Activated CD4-positive, alpha-beta T cell treated with anti-CD3 and anti-CD28 coated beads, Interleukin-2, amount 10 ng/mL, durations not matched to agents 24 days and 14 days (primary cell): ENCODE measurements around the gene PEX7. TPM values are rescaled to one million over a fixed set of nuclear protein-coding genes. Genes with fewer than 3 reads are reported as not detected.

Source experiments
- DNase-seq: peaks from one replicate; pipeline ENCODE4 v3.0.0; 2022
- H3K27ac Mint-ChIP-seq: one replicate; pipeline ENCODE4 v1.8.0; 2022; ENCODE audit warnings: mild to moderate bottlenecking, mixed read lengths
- H3K27me3 Mint-ChIP-seq: one replicate; pipeline ENCODE4 v1.8.0; 2022; ENCODE audit warnings: mixed read lengths
- H3K36me3 Mint-ChIP-seq: one replicate; pipeline ENCODE4 v1.8.0; 2022; ENCODE audit warnings: low read depth, mild to moderate bottlenecking, mixed read lengths
- H3K4me1 Mint-ChIP-seq: one replicate; pipeline ENCODE4 v1.8.0; 2021; ENCODE audit warnings: mixed read lengths
- H3K4me3 Mint-ChIP-seq: one replicate; pipeline ENCODE4 v1.8.0; 2022; ENCODE audit warnings: mild to moderate bottlenecking, moderate library complexity, mixed read lengths
- H3K9me3 Mint-ChIP-seq: one replicate; pipeline ENCODE4 v1.8.0; 2021; ENCODE audit warnings: mixed read lengths
- intact Hi-C: fragments of 100-400 bp; cut with micrococcal nuclease; formaldehyde crosslinking; loops from one replicate; pipeline ENCODE4 v1.15.1; 2023
- total RNA-seq: library from RNA; stranded (reverse); gene quantifications from 2 replicates; pipeline ENCODE4 v1.2.3, GENCODE V29; 2022

The PEX7 gene
- total RNA-seq, 1 donor from 2014 or later = 4.3 TPM

- no peak overlapping the region for H3K27ac Mint-ChIP-seq
- peak overlapping the region; percentile 83 for H3K4me3 Mint-ChIP-seq
- peak; percentile 61 for DNase-seq
- no peaks in the 10 kb centered on the region for H3K9me3 Mint-ChIP-seq
- H3K4me1 Mint-ChIP-seq = peaks cover 22% of the 10 kb centered on the region
- peaks cover 61% of the 10 kb centered on the region for H3K27me3 Mint-ChIP-seq
- no peaks in the 10 kb centered on the region for H3K36me3 Mint-ChIP-seq
- intact Hi-C loops = loop anchor here (2.0 to 5.0 kb wide), 2 partner anchors 275 to 577 kb away; no protein-coding TSS in a partner anchor
Observed at GRCh38 chr6:136920216-136920615, 97.8 kb downstream of the PEX7 start.

DNA sequence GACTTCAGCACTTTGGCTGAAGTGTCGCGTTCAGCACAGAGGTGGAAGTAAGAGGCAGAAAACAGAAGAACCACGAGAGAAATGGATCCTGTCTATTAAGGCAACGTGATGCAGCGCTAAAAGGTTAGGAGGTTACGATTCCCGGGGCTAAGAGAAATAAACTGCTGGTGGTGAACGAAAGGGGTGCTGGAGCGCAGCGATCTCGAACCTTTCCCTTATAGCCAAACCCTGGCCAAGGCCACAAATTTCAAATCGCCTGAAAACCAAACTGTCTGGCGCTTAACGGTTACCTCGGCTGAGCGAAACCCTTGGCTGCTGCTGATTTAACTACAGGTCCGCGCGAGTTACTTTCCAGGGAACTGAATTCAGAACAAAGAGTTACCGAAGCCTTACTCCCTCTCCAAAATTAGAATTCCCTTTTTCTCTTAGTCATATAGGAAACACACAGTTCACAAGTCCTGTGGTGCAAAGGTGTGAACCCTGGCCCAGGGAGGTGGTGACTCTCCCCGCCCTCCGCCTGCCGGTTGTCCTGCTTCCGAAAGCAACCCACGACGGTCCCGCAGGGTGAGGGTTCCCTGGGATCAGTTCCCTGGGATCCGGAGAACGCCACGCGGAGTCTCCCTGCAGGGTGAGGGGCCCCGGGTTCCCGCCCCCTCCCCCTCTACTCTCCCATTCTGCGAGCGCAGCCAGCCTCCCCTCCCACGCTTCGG lies 98.4 kb downstream of the PEX7 start:
- intact Hi-C loops = loop anchor here (2.0 to 5.0 kb wide), 2 partner anchors 276 to 576 kb away; no protein-coding TSS in a partner anchor

GRCh38 chr6:136921381-136921935 lies 99.1 kb downstream of the PEX7 start:
- no peak overlapping the region for H3K27ac Mint-ChIP-seq
- H3K9me3 Mint-ChIP-seq = no peaks in the 10 kb centered on the region
- intact Hi-C loops = loop anchor here (2.0 to 5.0 kb wide), 2 partner anchors 277 to 576 kb away; no protein-coding TSS in a partner anchor
- H3K27me3 Mint-ChIP-seq = peaks cover 63% of the 10 kb centered on the region
- H3K4me1 Mint-ChIP-seq = peaks cover 22% of the 10 kb centered on the region
- peak overlapping the region; percentile 83 for H3K4me3 Mint-ChIP-seq
- no peaks in the 10 kb centered on the region for H3K36me3 Mint-ChIP-seq
- DNase-seq = peak; percentile 63

More for the DNA sequence above, 98.4 kb downstream of the PEX7 start:
- Mint-ChIP-seq H3K4me1 (peaks cover 22% of the 10 kb centered on the region), H3K4me3 (peak overlapping the region; percentile 83), H3K9me3 (no peaks in the 10 kb centered on the region), H3K27ac (peak overlapping the region; percentile 37), H3K36me3 (no peaks in the 10 kb centered on the region), H3K27me3 (peaks cover 64% of the 10 kb centered on the region)
- DNase-seq = peak; percentile 65

DNA sequence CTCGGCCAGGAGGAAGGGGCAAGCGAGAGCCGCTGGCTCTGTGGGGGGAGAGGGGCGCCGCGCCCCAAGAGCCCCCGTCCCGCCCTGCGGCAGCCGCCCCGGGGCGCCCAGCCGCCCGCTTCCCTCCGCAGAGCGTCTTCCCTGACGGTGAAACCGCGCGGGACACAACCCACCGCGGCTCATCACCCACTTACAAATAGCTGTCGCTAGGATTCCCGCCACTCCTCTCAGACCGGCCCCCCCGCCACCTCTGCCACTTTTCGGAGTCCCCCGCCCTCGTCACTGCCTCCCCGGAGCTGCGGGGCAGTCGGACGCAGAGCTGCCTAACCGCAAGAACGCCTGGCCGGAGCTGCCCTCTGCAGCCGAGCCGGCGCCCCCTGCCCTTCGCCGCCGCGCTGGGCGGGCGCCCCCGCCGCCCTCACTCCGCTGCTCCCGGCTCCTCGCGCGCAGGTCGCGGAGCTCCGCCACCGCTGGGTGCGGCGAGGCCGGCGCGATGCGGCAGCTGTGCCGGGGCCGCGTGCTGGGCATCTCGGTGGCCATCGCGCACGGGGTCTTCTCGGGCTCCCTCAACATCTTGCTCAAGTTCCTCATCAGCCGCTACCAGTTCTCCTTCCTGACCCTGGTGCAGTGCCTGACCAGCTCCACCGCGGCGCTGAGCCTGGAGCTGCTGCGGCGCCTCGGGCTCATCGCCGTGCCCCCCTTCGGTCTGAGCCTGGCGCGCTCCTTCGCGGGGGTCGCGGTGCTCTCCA lies 99.7 kb downstream of the PEX7 start, which contains the start of gene SLC35D3:
Gene SLC35D3, plus strand, starts transcription at position 366 of the 749 bp plus-strand sequence. Its CDS starts 128 bp downstream, at position 494.
- H3K27ac Mint-ChIP-seq = no peak within 1 kb of the TSS
- H3K36me3 Mint-ChIP-seq = no peaks in the 10 kb centered on the region
- peaks cover 61% of the 10 kb centered on the region for H3K27me3 Mint-ChIP-seq
- intact Hi-C loops = loop anchor here (2.0 to 5.0 kb wide), 2 partner anchors 277 to 575 kb away; no protein-coding TSS in a partner anchor
- DNase-seq = peak; percentile 72
- no peaks in the 10 kb centered on the region for H3K9me3 Mint-ChIP-seq
- H3K4me1 Mint-ChIP-seq = peaks cover 22% of the 10 kb centered on the region
- H3K4me3 Mint-ChIP-seq = peak within 1 kb of the TSS; percentile 83

DNA sequence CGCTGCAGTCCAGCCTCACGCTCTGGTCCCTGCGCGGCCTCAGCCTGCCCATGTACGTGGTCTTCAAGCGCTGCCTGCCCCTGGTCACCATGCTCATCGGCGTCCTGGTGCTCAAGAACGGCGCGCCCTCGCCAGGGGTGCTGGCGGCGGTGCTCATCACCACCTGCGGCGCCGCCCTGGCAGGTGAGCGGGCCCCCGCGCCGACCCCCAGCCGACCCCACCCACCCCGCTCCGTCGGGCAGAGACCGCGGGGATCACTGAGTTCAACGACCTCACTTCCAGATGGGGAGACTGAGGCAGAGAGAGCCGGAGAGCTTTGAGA lies 100.3 kb downstream of the PEX7 start:
- no peak for DNase-seq
- H3K4me3 Mint-ChIP-seq = peak overlapping the region; percentile 82

GRCh38 chr6:136923116-136923953 lies 100.9 kb downstream of the PEX7 start:
- H3K36me3 Mint-ChIP-seq = no peaks in the 10 kb centered on the region
- H3K4me1 Mint-ChIP-seq = peaks cover 22% of the 10 kb centered on the region
- peak overlapping the region; percentile 62 for H3K4me3 Mint-ChIP-seq
- H3K27me3 Mint-ChIP-seq = peaks cover 58% of the 10 kb centered on the region
- intact Hi-C loops = loop anchor here (5.0 kb wide), 1 partner anchor 574 kb away; no protein-coding TSS in a partner anchor
- H3K27ac Mint-ChIP-seq = peak overlapping the region; percentile 48
- H3K9me3 Mint-ChIP-seq = no peaks in the 10 kb centered on the region
- peak; percentile 57 for DNase-seq

More for the DNA sequence above, 100.3 kb downstream of the PEX7 start:
- intact Hi-C loops = loop anchor here (5.0 kb wide), 1 partner anchor 575 kb away; no protein-coding TSS in a partner anchor
- Mint-ChIP-seq H3K27me3 (peaks cover 63% of the 10 kb centered on the region), H3K4me1 (peaks cover 22% of the 10 kb centered on the region), H3K9me3 (no peaks in the 10 kb centered on the region), H3K27ac (no peak overlapping the region), H3K36me3 (no peaks in the 10 kb centered on the region)

- no peak for DNase-seq
- Mint-ChIP-seq H3K27ac (peak overlapping the region; percentile 48), H3K9me3 (no peaks in the 10 kb centered on the region), H3K4me3 (peak overlapping the region; percentile 59), H3K27me3 (peaks cover 51% of the 10 kb centered on the region), H3K36me3 (no peaks in the 10 kb centered on the region), H3K4me1 (peaks cover 22% of the 10 kb centered on the region)
- intact Hi-C loops = loop anchor here (5.0 kb wide), 1 partner anchor 573 kb away; no protein-coding TSS in a partner anchor
Observed at GRCh38 chr6:136923954-136924673, 101.7 kb downstream of the PEX7 start.

DNA sequence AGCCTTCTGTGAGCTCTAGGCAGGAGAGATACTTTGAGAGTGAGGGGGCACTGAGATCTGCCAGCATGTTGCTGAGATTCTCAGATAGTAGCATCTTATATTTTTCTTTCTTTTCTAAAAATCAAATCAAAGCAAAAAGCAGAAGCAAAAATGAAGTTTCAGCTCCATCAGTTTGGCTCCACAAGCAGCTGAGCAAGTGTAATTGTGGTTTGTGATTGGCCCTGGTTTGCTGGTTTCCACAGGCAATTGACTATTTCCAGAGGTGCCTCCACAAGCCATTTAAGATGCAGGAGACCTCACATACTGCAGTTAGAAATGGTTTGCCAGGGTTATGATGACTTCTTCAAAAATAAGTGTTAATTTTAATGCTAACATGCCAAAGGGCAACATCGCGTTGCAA lies 104.0 kb downstream of the PEX7 start:
- Mint-ChIP-seq H3K27ac (no peak overlapping the region), H3K27me3 (peaks cover 38% of the 10 kb centered on the region)
- intact Hi-C loops = no loop called here

GRCh38 chr6:136927292-136927691 lies 104.9 kb downstream of the PEX7 start:
- intact Hi-C loops = no loop called here
- Mint-ChIP-seq H3K9me3 (no peaks in the 10 kb centered on the region), H3K4me3 (no peak overlapping the region)

More for the DNA sequence above, 104.0 kb downstream of the PEX7 start:
- Mint-ChIP-seq H3K4me1 (peaks cover 7% of the 10 kb centered on the region), H3K36me3 (no peaks in the 10 kb centered on the region), H3K4me3 (no peak overlapping the region), H3K9me3 (no peaks in the 10 kb centered on the region)
- DNase-seq = no peak

DNA sequence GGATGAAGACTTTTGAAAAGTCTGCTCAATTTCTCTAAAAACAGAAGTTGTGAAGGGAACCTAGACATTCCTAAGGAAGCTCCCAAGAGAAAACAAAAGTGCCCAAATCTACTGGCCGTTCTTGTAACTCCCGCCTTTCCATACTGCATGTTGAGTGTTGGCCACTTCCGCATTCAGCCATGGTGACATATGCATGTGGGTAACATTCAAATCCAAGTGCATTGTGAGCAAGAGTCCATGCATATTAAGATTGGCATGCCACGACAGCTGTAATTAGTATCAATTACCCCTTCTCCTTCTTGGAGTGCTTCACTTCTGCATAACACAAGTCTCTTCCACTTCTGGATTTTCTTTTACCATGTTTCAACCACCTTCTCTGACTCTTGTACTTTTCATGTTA lies 108.1 kb downstream of the PEX7 start:
- Mint-ChIP-seq H3K9me3 (no peaks in the 10 kb centered on the region), H3K27ac (no peak overlapping the region), H3K36me3 (no peaks in the 10 kb centered on the region), H3K4me3 (no peak overlapping the region), H3K4me1 (no peaks in the 10 kb centered on the region), H3K27me3 (peaks cover 38% of the 10 kb centered on the region)
- no peak for DNase-seq
- intact Hi-C loops = no loop called here

More at GRCh38 chr6:136927292-136927691, 104.9 kb downstream of the PEX7 start:
- H3K27me3 Mint-ChIP-seq = peaks cover 38% of the 10 kb centered on the region
- peaks cover 7% of the 10 kb centered on the region for H3K4me1 Mint-ChIP-seq
- H3K27ac Mint-ChIP-seq = no peak overlapping the region
- DNase-seq = peak; percentile 65
- H3K36me3 Mint-ChIP-seq = no peaks in the 10 kb centered on the region

DNA sequence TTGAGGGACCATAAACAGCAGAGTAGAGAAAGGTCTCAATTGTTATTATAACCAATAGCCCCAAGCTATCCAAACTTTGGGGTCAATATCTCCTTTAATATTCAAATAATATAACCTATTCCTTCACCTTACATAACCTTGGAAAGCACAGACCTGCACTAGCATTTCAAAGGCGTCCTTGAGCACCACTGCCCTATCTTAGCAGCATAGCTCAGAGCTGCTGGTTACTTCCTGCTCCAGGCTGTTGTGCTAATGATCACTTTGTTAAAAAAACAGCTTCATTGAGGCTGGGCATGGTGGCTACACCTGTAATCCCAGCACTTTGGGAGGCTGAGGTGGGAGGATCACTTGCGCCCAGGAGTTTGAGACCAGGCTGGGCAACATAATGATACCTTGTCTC lies 110.2 kb downstream of the PEX7 start:
- H3K4me1 Mint-ChIP-seq = no peaks in the 10 kb centered on the region
- intact Hi-C loops = no loop called here
- H3K4me3 Mint-ChIP-seq = no peak overlapping the region
- peaks cover 38% of the 10 kb centered on the region for H3K27me3 Mint-ChIP-seq
- DNase-seq = no peak
- no peak overlapping the region for H3K27ac Mint-ChIP-seq
- no peaks in the 10 kb centered on the region for H3K36me3 Mint-ChIP-seq
- no peaks in the 10 kb centered on the region for H3K9me3 Mint-ChIP-seq

GRCh38 chr6:136945072-136945471 lies 122.7 kb downstream of the PEX7 start:
- peaks cover 2% of the 10 kb centered on the region for H3K36me3 Mint-ChIP-seq

More at GRCh38 chr6:136945072-136945471, 122.7 kb downstream of the PEX7 start:
- H3K27me3 Mint-ChIP-seq = peaks cover 18% of the 10 kb centered on the region
- H3K4me3 Mint-ChIP-seq = no peak overlapping the region
- H3K27ac Mint-ChIP-seq = no peak overlapping the region
- no peaks in the 10 kb centered on the region for H3K4me1 Mint-ChIP-seq
- H3K9me3 Mint-ChIP-seq = peaks cover 9% of the 10 kb centered on the region
- intact Hi-C loops = no loop called here
- DNase-seq = no peak
